Measurements from ENCODE around the gene AUTS2.

GRCh38 chr7:70313687-70314086, 715.4 kb downstream of the AUTS2 start:
- no peak for TF ChIP-seq CTCF (IDR thresholded peaks at IDR 0.05; ENCODE audit: low read length)
- TF ChIP-seq EZH2 (IDR thresholded peaks at IDR 0.05; ENCODE audit: borderline replicate concordance, low read length) = no peak

Data from OCI-LY1 (cell line).